Activated T-cell treated with anti-CD3 and anti-CD28 coated beads, Interleukin-2, amount 50 U/mL, for 4 hours (primary cell): Measurements from ENCODE around the gene KDM2A. TPM values are rescaled to one million over a fixed set of nuclear protein-coding genes. Genes with fewer than 3 reads are reported as not detected.
"Not testable (repeated sequence)": the region's sequence is repeated elsewhere in the genome, so short reads cannot be mapped to it uniquely, and the experiment has no call there.

ENCODE experiments used
- ATAC-seq, 2 donors: fragments of 200-7000 bp; cut with Tn5 transposase; one replicate each; pipeline ENCODE4 v1.10.0; 2021
- DNase-seq: peaks from one replicate; pipeline ENCODE4 v3.0.0-alpha.2; 2020
- H3K27me3 Mint-ChIP-seq: one replicate; pipeline ENCODE4 v1.8.0; 2021; ENCODE audit warnings: low read depth, mixed read lengths
- H3K36me3 Mint-ChIP-seq: one replicate; pipeline ENCODE4 v1.8.0; 2022; ENCODE audit warnings: mixed read lengths; ENCODE audit not compliant: insufficient read depth
- H3K4me1 Mint-ChIP-seq: one replicate; pipeline ENCODE4 v1.8.0; 2021; ENCODE audit warnings: low read depth, mixed read lengths
- H3K4me3 Mint-ChIP-seq: one replicate; pipeline ENCODE4 v1.8.0; 2021; ENCODE audit warnings: mild to moderate bottlenecking, moderate library complexity, mixed read lengths
- H3K9me3 Mint-ChIP-seq: one replicate; pipeline ENCODE4 v1.8.0; 2021; ENCODE audit warnings: mixed read lengths
- total RNA-seq, 3 donors: library from RNA; stranded (reverse); gene quantifications; one replicate each; pipeline ENCODE4 v1.2.1, GENCODE V29; 2021

KDM2A gene
- total RNA-seq, 3 donors from 2014 or later = 94.2 to 114 (median 104) TPM

DNA sequence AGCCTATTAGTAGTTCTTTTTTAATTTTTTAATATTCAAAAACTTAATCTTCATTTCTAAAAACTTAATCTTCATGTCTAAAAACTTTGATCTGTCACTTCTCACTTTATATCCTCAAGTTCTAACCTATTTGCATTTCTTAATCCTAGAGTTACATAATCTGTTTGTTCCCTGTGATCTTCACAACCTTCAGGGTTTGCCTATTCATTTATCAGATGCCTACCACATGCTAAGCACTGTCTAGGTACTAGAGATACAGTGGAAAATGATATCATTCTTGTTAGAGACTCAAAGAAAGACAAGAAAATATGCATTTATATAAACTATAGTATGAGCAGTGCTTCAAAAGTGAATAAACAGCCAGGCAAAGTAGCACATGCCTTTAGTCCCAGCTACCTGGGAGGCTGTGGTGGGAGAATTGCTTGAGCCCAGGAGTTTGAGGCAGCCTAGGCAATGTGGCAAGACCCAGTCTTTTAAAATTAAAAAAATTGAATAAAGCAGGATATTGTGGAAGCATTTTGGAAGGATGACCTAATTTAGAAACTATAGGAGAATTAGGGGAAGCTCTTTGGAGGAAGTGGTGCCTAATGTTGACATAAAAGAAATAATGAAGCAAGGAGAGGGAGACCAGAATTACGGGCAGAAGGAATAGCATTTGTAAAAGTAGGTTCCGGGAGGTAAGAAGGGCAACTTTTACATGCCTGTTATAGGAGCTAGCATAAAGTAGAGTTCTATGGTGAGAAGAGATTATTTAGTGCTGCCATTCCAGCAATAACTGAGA, 92.8 kb downstream of the KDM2A start:
- no peak for DNase-seq

DNA sequence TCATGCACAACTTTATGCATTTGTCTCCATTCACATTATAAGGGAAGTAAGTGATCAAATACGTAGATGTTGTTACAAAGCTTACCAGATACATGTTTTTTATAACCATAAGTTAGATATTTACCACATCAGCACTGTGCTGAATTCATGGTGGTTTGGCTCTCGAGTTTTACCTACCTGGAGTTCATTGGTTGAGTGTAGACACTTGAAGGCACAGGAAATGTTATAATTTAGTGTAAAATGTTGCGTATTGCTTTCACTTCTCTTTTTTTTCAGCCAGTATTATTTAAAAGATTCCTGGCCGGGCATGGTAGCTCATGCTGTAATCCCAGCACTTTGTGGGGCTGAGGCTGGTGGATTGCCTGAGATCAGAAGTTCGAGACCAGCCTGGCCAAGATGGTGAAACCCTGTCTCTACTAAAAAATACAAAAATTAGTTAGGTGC, 94.1 kb downstream of the KDM2A start:
- Mint-ChIP-seq H3K36me3 (peaks cover 30% of the 10 kb centered on the region), H3K9me3 (no peaks in the 10 kb centered on the region), H3K4me3 (no peak overlapping the region), H3K27me3 (no peaks in the 10 kb centered on the region), H3K4me1 (peaks cover 5% of the 10 kb centered on the region)
- DNase-seq (no peak), ATAC-seq (no peak)

More for the DNA sequence above, 92.8 kb downstream of the KDM2A start:
- Mint-ChIP-seq H3K4me1 (peaks cover 5% of the 10 kb centered on the region), H3K27me3 (no peaks in the 10 kb centered on the region), H3K36me3 (peaks cover 26% of the 10 kb centered on the region), H3K9me3 (no peaks in the 10 kb centered on the region), H3K4me3 (no peak overlapping the region)
- ATAC-seq = no peak

DNA sequence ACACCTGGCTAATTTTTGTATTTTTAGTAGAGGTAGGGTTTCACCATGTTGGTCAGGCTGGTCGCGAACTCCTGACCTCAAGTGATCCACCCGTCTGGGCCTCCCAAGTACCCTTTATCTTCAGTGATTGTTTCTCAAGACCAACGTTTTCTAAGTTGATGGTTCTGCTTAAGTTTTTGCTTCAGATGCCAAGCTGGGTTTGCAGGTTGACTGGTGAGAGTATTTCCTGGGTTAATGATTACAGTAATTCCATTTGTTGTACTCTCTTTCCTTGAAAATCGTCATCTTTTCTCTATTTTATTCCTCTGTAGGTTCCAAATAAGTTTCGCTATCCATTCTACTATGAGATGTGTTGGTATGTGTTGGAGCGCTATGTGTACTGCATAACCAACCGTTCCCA, 108.7 kb downstream of the KDM2A start:
- H3K4me3 Mint-ChIP-seq = no peak overlapping the region

DNA sequence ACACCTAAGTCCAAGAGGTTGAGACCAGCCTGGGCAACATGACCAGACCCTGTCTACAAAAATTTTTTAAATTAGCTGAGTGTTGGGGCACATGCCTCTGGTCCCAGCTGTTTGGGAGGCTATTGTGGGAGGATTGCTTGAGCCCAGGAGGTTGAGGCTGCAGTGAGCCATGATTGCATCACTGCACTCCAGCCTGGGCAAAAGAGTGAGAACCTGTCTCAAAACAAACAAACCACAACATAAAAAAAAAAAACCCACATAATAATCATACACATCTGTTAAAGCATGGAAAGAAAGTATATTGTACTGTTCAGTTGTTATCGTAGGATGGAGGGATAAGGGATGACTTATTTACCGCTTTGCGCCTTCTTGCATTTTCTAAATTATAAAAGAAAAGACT, 111.3 kb downstream of the KDM2A start:
- DNase-seq (no peak), ATAC-seq (no peak)
- H3K9me3 Mint-ChIP-seq = no peaks in the 10 kb centered on the region
- peaks cover 26% of the 10 kb centered on the region for H3K4me1 Mint-ChIP-seq
- no peaks in the 10 kb centered on the region for H3K27me3 Mint-ChIP-seq
- no peak overlapping the region for H3K4me3 Mint-ChIP-seq
- peaks cover 20% of the 10 kb centered on the region for H3K36me3 Mint-ChIP-seq

More for the DNA sequence above, 108.7 kb downstream of the KDM2A start:
- Mint-ChIP-seq H3K36me3 (peaks cover 12% of the 10 kb centered on the region), H3K9me3 (no peaks in the 10 kb centered on the region), H3K27me3 (no peaks in the 10 kb centered on the region), H3K4me1 (peaks cover 13% of the 10 kb centered on the region)
- ATAC-seq (no peak), DNase-seq (no peak)

DNA sequence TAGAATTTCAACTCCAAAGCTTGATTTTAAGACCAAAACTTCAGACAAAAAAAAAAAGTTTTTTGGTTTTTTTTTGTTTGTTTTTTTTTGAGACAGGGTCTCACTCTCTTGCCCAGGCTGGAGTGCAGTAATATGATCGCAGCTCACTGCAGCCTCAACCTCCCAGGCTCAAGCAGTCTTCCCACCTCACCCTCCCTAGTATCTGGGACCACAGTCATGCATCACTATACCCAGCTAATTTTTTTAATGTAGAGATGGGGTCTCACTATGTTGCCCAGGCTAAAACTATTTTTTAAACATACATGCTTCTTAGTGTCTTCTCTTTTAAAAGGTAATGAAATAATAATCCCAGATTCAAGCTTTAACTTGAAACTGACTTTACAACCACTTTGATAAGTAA, 111.8 kb downstream of the KDM2A start:
- Mint-ChIP-seq H3K9me3 (no peaks in the 10 kb centered on the region), H3K4me1 (peaks cover 26% of the 10 kb centered on the region), H3K36me3 (peaks cover 20% of the 10 kb centered on the region), H3K4me3 (no peak overlapping the region), H3K27me3 (no peaks in the 10 kb centered on the region)
- DNase-seq (no peak), ATAC-seq (no peak)

DNA sequence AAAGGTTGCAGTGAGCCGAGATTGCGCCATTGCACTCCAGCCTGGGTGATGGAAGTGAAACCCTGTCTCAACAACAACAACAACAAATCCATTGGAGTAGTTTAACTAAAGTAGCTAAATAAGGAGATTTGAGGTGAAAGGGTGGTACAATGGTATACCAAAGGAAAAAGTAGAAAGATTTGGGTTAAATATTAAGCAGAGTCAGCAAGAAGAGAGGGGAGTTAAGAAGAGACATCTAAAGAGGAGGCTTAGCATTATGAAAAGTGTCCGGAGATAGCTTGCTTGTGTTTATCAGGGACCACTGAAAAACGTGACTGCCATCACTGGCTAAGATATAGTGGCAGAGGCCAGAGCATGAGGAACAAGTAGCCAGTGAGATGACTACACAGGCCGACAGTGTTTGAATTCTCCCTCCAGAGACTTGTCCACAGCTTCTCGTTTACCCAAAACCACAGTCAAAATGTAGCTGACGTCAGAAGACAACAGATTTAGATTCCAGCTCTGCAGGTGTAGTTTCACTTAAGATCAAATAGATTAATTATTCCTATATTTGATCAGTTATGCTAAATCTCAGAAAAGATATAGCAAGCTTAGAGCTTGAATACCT, 114.6 kb downstream of the KDM2A start:
- peaks cover 31% of the 10 kb centered on the region for H3K4me1 Mint-ChIP-seq
- no peaks in the 10 kb centered on the region for H3K9me3 Mint-ChIP-seq
- DNase-seq (no peak), ATAC-seq (no peak)
- H3K36me3 Mint-ChIP-seq = peaks cover 20% of the 10 kb centered on the region
- H3K27me3 Mint-ChIP-seq = no peaks in the 10 kb centered on the region
- no peak overlapping the region for H3K4me3 Mint-ChIP-seq

DNA sequence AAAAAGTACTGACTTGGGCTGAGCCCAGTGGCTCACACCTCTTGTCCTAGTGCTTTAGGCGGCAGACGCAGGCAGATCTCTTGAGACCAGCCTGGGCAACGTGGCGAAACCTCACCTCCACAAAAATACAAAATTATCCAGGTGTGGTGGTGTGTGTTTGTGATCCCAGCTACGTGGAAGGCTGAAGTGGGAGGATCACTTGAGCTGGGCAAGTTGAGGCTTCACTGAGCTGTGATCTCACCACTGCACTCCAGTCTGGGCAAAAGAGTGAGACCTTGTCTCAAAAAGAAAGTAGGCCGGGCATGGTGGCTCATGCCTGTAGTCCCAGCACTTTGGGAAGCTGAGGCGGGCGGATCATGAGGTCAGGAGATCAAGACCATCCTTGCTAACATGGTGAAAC, 115.5 kb downstream of the KDM2A start:
- not testable (repeated sequence) for ATAC-seq, H3K9me3 Mint-ChIP-seq, H3K27me3 Mint-ChIP-seq, DNase-seq, H3K4me3 Mint-ChIP-seq
- Mint-ChIP-seq H3K36me3 (peaks cover 15% of the 10 kb centered on the region), H3K4me1 (peaks cover 37% of the 10 kb centered on the region)

DNA sequence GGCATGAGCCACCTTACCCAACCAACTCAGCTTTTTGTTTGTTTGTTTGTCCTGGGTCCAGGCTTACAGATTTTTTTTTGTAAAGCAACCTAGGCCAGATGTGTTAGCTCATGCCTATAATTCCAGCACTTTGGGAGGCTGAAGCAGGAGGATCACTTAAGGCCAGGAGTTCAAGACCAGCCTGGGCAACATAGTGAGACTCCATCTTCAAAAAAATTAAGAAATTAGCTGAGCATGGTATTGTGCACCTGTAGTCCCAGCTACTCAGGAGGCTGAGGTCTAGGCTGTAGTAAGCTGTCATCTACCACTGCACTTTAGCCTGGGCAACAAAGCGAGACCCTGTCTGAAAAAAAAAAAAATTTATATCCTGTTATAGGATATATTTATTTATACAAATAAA, 118.5 kb downstream of the KDM2A start:
- Mint-ChIP-seq H3K4me1 (peaks cover 39% of the 10 kb centered on the region), H3K4me3 (no peak overlapping the region), H3K36me3 (peaks cover 29% of the 10 kb centered on the region), H3K9me3 (no peaks in the 10 kb centered on the region), H3K27me3 (no peaks in the 10 kb centered on the region)
- ATAC-seq = no peak
- no peak for DNase-seq

DNA sequence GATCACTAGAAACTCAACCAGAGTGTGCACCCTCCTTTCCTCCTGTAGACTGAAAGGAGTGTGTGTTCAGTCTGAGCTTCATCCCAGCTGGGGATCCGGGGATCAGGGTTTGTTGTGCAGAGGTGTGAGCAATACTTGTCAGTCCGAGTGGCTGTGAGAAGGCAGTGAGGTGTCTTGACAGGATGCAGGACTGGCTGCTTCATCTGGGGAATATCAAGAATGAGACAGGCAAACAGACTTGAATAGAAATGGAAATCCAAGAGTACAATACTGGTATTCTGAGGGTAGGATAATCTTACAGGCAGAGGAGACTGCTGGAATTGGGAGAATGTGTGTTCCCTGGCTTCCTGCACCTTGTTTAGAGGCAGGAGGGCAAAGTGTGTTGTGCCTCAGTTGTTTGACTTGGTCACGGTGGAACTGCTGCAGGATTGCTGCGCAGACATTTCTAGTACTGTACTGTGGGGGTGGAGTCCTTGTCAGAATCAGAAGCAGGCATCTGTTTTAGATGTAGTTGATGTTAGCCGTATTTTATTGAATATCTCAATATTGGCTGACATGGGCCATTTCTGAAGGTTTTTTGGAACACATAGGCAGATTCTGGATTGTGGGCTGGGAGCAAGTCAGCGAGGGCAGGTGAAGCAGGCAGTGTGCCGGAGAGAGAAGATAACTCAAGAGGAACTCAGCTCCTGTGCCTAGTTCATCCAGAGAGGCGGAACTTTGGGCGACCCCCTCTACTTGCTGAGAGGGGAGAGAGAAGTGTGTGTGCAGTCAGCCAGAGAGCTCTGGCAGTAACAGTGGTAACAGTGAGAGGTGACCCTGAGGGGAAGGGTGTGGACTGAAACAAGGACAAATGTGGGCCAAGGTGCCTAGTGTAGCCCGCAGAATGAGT, 120.1 kb downstream of the KDM2A start:
- Mint-ChIP-seq H3K27me3 (no peaks in the 10 kb centered on the region), H3K4me3 (peak overlapping the region; percentile 100), H3K4me1 (peaks cover 47% of the 10 kb centered on the region), H3K36me3 (peaks cover 36% of the 10 kb centered on the region), H3K9me3 (no peaks in the 10 kb centered on the region)
- ATAC-seq (no peak), DNase-seq (no peak)

DNA sequence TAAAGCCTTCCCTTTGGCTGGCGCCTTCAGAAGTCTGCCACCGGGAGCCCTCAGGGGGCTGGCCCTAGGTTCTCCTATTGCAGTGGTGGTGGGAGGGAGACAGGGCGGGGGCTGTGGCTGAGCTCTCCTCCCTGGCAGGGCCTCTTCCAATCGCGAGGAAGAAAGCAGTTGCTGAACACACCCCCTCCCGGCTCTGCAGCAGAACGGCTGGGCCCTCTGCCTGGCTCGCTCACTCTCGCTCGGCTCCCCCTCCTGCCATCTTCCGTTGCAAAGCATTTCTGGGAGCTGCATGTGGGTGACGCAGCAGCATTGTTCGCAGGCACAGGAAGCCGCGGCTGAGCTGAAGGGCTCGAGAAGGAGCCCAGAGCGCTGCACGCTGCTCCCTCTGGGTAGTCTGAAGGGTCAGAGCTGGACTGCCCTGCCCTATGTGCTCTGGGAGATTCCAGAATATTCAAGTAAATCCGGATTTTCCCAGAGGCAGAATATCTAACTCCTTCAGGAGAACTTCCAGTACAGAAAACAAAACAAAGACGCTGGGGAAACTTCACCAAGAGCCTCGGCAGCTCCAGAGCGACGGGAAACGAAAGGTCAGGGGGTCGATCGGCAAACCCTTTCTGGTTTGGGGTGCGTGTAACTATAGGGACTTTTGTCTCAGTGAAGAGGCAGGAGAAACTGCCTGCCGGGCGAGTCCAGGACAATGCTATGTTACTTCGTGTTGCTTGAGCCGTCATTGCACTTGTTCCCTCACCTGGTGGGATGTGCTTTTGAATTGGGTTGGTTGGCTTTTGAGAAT, 120.9 kb downstream of the KDM2A start:
- peak overlapping the region; percentile 100 for H3K4me3 Mint-ChIP-seq
- H3K36me3 Mint-ChIP-seq = peaks cover 37% of the 10 kb centered on the region
- no peaks in the 10 kb centered on the region for H3K9me3 Mint-ChIP-seq
- peak; percentile 93 for DNase-seq
- no peaks in the 10 kb centered on the region for H3K27me3 Mint-ChIP-seq
- peaks cover 46% of the 10 kb centered on the region for H3K4me1 Mint-ChIP-seq
- ATAC-seq = peak; percentile 91 to 96

DNA sequence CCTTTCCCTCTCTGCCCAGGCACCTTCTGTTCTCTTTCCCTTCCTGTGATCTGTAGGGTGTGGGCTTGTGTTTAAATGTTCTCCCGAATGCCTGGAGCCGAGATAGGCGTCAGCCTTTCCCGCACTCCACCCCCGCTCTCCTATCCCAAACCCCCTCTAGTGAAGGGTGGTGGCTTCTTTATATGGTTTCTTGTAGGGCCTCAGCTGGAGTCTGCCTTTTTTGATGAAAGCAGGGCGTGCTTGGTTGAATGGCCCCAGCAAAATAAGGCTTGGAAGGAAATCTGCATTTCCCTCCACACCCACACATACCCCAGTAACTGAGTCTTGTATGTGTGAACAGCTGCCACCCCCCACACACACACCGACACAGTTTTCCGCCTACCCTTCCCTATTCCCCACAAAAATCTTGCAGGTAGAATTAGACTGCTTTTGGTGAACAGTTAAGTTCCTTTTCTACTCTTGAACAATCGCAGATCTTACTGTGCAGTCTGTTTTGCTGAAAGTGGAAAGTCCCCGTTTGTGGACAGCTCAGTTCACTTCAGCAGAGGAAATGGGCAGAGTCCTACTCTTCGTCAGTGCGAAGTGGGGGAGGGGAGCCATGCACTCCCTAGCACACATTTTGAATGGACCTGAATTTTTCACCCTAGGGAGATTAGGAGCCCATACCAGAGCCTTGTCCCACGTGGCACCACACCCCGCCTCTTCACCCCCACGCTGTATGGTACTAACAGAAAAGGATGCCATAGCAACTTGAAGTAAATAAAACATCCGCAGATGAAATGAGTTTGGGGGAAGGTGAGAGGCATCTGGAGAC, 121.7 kb downstream of the KDM2A start:
- ATAC-seq = peak; percentile 63

DNA sequence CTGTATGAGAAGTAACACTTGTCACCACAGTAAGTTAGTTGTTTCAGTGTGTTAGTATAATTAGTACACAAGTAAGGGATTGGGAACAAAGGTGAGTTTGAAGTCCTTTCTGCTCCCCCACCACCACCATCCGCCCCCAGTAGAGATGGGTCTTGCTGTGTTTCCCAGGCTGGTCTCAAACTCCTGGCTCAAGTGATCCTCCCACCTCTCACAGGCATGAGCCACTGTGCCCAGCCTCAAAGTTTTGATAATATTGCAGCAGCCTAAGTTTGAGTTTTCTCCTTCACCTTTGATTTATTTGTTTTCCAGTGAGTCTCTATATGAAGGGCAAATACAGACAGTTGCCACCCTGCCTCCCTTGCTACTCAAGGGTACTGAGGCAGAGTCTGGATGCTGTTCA, 123.5 kb downstream of the KDM2A start:
- Mint-ChIP-seq H3K9me3 (no peaks in the 10 kb centered on the region), H3K4me3 (peak overlapping the region; percentile 100), H3K36me3 (peaks cover 52% of the 10 kb centered on the region), H3K27me3 (no peaks in the 10 kb centered on the region), H3K4me1 (peaks cover 56% of the 10 kb centered on the region)
- no peak for DNase-seq
- no peak for ATAC-seq

More for the DNA sequence above, 121.7 kb downstream of the KDM2A start:
- DNase-seq = peak; percentile 66
- peaks cover 44% of the 10 kb centered on the region for H3K36me3 Mint-ChIP-seq
- H3K9me3 Mint-ChIP-seq = no peaks in the 10 kb centered on the region
- H3K4me1 Mint-ChIP-seq = peaks cover 49% of the 10 kb centered on the region
- peak overlapping the region; percentile 100 for H3K4me3 Mint-ChIP-seq
- no peaks in the 10 kb centered on the region for H3K27me3 Mint-ChIP-seq

DNA sequence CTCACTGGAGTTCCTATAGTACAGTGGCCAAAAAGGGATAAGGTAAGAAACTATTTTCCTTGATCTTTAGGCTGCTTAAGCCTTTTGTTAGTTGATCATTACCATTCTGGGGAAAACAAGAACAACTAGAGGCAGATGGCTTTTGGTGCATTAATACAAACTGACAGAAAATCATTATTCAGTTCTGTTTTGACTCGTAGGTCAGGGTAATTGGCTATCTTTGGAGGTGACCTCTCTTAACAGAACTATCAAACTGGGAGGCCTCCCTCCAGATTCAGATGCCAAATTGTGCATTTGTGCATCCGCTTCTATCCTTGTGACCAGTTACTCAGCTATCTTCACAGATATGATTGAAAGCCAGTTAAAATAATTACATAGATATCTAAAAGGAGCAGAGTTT, 124.0 kb downstream of the KDM2A start:
- Mint-ChIP-seq H3K36me3 (peaks cover 55% of the 10 kb centered on the region), H3K4me3 (peak overlapping the region; percentile 100), H3K4me1 (peaks cover 56% of the 10 kb centered on the region), H3K27me3 (no peaks in the 10 kb centered on the region), H3K9me3 (no peaks in the 10 kb centered on the region)
- ATAC-seq = no peak
- no peak for DNase-seq
